ENCODE measurements around the gene GUK1. TPM values are rescaled to one million over a fixed set of nuclear protein-coding genes. Genes with fewer than 3 reads are reported as not detected.
"Not testable (repeated sequence)": the region's sequence is repeated elsewhere in the genome, so short reads cannot be mapped to it uniquely, and the experiment has no call there.

Gene GUK1
- total RNA-seq, 2 experiments from 2014 or later = 339 to 344 TPM

DNA sequence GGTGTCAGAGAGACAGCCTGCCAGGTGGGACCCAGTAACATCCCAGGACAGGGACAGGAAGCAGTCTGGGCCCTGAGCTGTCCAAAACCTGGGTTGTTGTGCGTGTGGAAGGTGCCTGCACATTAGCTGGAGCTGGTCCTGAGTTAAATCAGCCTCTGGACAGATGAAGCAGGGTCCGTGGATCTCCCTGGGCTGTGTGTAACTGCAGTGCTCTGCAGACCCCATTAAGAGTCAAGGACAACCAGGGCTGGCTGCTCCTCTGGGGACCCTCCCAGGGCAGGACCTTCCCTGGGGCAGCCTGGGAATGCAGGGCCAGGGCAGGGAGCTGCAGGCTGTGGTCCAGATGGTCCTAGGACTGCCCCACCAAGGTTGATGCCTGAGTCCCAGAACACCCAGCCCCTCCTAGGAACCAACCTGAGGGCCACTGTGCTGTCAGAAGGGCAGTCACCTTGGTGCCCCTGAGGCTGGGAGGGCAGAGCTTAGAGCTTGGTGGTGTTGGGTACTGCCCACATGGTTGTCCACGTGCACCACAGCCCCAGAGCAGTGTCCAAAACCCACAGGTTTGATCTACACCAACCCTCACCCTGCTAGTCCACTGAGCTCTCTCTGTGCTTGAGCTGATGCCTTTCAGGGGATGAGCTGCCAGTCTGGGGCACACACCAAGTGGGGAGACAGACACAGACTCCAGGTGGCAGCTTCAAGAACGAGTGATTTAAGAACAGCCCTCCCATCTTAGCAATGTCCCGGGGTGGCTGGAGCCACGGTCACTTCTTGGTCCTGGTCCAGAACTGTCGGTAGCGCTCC is 33.9 kb upstream of the GUK1 start:
- Mint-ChIP-seq H3K9me3 (ENCODE audit: insufficient read depth) (no peaks in the 10 kb centered on the region), H3K27ac (no peak overlapping the region), H3K4me3 (peak overlapping the region; percentile 25), H3K4me1 (ENCODE audit: low read depth) (peaks cover 56% of the 10 kb centered on the region), H3K27me3 (ENCODE audit: low read depth) (no peaks in the 10 kb centered on the region), H3K36me3 (ENCODE audit: low read depth) (peaks cover 17% of the 10 kb centered on the region)
- no peak for DNase-seq
- POLR2A ChIA-PET = interaction anchor here (0.6 to 2.8 kb wide), 5 partner anchors 22 to 351 kb away, joined by 3 to 11 read pairs (median 4); partner anchors contain the start of gene ARF1
- ATAC-seq = no peak
- CTCF ChIA-PET = interaction anchor here (0.9 to 1.8 kb wide), 3 partner anchors 27 to 60 kb away, joined by 3 to 7 read pairs (median 4); no protein-coding TSS in a partner anchor

GRCh38 chr1:228106800-228107054 is 33.4 kb upstream of the GUK1 start:
- H3K4me1 Mint-ChIP-seq (ENCODE audit: low read depth) = peaks cover 51% of the 10 kb centered on the region

DNA sequence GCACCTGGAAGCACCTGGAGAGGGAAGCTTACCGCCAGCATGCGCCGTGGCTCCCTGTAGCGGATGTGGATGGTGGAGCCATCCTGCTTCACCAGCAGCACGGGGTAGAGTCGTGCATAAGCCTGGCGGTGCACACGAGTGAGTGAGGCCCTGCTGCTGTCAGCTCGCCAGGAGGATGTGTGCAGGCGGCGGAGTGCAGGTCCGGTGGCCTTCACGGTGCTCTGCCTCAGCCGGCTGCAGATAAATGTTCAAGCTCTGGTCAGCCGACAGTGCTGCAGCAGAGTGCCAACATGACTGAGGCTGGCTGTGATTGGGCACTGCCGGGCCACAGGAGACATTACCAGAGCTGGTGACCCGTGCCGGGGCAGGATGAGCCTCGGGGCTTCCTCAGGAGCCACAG is 32.4 kb upstream of the GUK1 start:
- peaks cover 13% of the 10 kb centered on the region for H3K36me3 Mint-ChIP-seq (ENCODE audit: low read depth)
- DNase-seq = no peak
- ChIA-PET CTCF (no interaction called here), POLR2A (interaction anchor here (1.1 to 2.8 kb wide), 2 partner anchors 25 to 64 kb away, joined by 3 to 11 read pairs; partner anchors contain the start of gene ARF1)
- H3K27me3 Mint-ChIP-seq (ENCODE audit: low read depth) = no peaks in the 10 kb centered on the region
- H3K27ac Mint-ChIP-seq = peak overlapping the region; percentile 96
- no peak for ATAC-seq
- H3K9me3 Mint-ChIP-seq (ENCODE audit: insufficient read depth) = no peaks in the 10 kb centered on the region
- peak overlapping the region; percentile 92 for H3K4me3 Mint-ChIP-seq
- peaks cover 51% of the 10 kb centered on the region for H3K4me1 Mint-ChIP-seq (ENCODE audit: low read depth)

More at GRCh38 chr1:228106800-228107054, 33.4 kb upstream of the GUK1 start:
- no peak for DNase-seq
- ATAC-seq = no peak
- POLR2A ChIA-PET = interaction anchor here (0.8 to 2.8 kb wide), 3 partner anchors 24 to 351 kb away, joined by 3 to 11 read pairs (median 3); partner anchors contain the start of gene ARF1
- Mint-ChIP-seq H3K27ac (no peak overlapping the region), H3K9me3 (ENCODE audit: insufficient read depth) (no peaks in the 10 kb centered on the region), H3K27me3 (ENCODE audit: low read depth) (no peaks in the 10 kb centered on the region), H3K4me3 (no peak overlapping the region), H3K36me3 (ENCODE audit: low read depth) (peaks cover 13% of the 10 kb centered on the region)
- CTCF ChIA-PET = interaction anchor here (0.9 to 1.8 kb wide), 3 partner anchors 26 to 60 kb away, joined by 3 to 7 read pairs (median 4); no protein-coding TSS in a partner anchor

- Mint-ChIP-seq H3K36me3 (ENCODE audit: low read depth) (peaks cover 13% of the 10 kb centered on the region), H3K9me3 (ENCODE audit: insufficient read depth) (no peaks in the 10 kb centered on the region), H3K4me1 (ENCODE audit: low read depth) (peaks cover 51% of the 10 kb centered on the region), H3K27me3 (ENCODE audit: low read depth) (no peaks in the 10 kb centered on the region), H3K27ac (peak overlapping the region; percentile 96), H3K4me3 (peak overlapping the region; percentile 92)
- CTCF ChIA-PET = no interaction called here
- DNase-seq = no peak
- POLR2A ChIA-PET = interaction anchor here (0.7 to 2.8 kb wide), 6 partner anchors 26 to 357 kb away, joined by 3 to 16 read pairs (median 4); partner anchors contain the start of gene ARF1
- ATAC-seq = no peak
These were observed 31.9 kb upstream of the GUK1 start for GRCh38 chr1:228108055-228108690.

- POLR2A ChIA-PET = interaction anchor here (0.7 to 2.8 kb wide), 5 partner anchors 26 to 356 kb away, joined by 3 to 16 read pairs (median 3); partner anchors contain the start of gene ARF1
- DNase-seq = no peak
- CTCF ChIA-PET = interaction anchor here (1.5 kb wide), 1 partner anchor 10 kb away, joined by 4 read pairs; no protein-coding TSS in a partner anchor
- Mint-ChIP-seq H3K27ac (peak overlapping the region; percentile 96), H3K27me3 (ENCODE audit: low read depth) (no peaks in the 10 kb centered on the region), H3K9me3 (ENCODE audit: insufficient read depth) (no peaks in the 10 kb centered on the region), H3K4me3 (peak overlapping the region; percentile 92), H3K36me3 (ENCODE audit: low read depth) (peaks cover 13% of the 10 kb centered on the region), H3K4me1 (ENCODE audit: low read depth) (peaks cover 47% of the 10 kb centered on the region)
- peak; percentile 5 for ATAC-seq
These were observed 31.4 kb upstream of the GUK1 start for GRCh38 chr1:228108742-228109072.

GRCh38 chr1:228109073-228109961 is 30.8 kb upstream of the GUK1 start, which contains the start of gene MRPL55:
Gene MRPL55 (minus strand): TSS chr1:228109299. CDS start chr1:228108260, 1,039 bp downstream.
- POLR2A ChIA-PET = interaction anchor here (0.8 to 2.8 kb wide), 9 partner anchors 9 to 356 kb away, joined by 3 to 16 read pairs (median 4); partner anchors contain the start of gene ARF1

DNA sequence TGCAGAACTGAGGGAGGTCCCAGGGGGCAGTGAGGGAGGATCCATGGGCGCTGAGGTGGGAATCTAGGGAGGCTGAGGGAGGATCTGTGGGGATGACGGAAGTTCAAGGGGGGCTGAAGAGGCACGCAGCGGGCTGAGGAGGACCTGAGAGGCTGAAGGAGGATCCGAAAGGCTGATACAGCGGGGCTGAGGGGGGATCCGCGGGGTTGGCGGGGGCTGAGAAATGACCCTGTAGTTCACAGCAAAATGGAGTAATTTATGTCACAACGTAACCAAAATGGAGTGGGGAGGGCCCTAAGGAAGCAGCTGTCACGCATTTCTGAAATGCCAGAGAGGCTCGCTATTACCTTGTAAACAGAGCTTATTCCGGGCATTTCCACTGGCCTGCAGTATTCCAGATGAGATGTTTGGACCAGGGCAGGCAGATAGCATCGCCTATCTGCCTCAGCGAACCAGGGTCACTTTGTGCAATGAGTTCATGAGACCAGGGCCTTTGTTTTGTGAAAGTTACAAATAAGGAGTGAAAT is 30.1 kb upstream of the GUK1 start:
- POLR2A ChIA-PET = interaction anchor here (0.8 to 2.8 kb wide), 7 partner anchors 9 to 355 kb away, joined by 3 to 16 read pairs (median 4); partner anchors contain the start of gene ARF1
- no peaks in the 10 kb centered on the region for H3K9me3 Mint-ChIP-seq (ENCODE audit: insufficient read depth)
- no peak for DNase-seq
- H3K4me3 Mint-ChIP-seq = peak overlapping the region; percentile 92
- H3K27me3 Mint-ChIP-seq (ENCODE audit: low read depth) = no peaks in the 10 kb centered on the region
- CTCF ChIA-PET = interaction anchor here (0.8 to 1.5 kb wide), 4 partner anchors 9 to 55 kb away, joined by 3 to 6 read pairs (median 4); no protein-coding TSS in a partner anchor
- ATAC-seq = no peak
- peaks cover 9% of the 10 kb centered on the region for H3K36me3 Mint-ChIP-seq (ENCODE audit: low read depth)
- peaks cover 34% of the 10 kb centered on the region for H3K4me1 Mint-ChIP-seq (ENCODE audit: low read depth)
- H3K27ac Mint-ChIP-seq = peak overlapping the region; percentile 96

More at GRCh38 chr1:228109073-228109961, 30.8 kb upstream of the GUK1 start, which contains the start of gene MRPL55:
- CTCF ChIA-PET = interaction anchor here (0.7 to 1.5 kb wide), 4 partner anchors 9 to 56 kb away, joined by 3 to 4 read pairs (median 4); no protein-coding TSS in a partner anchor
- H3K36me3 Mint-ChIP-seq (ENCODE audit: low read depth) = peaks cover 12% of the 10 kb centered on the region
- no peaks in the 10 kb centered on the region for H3K27me3 Mint-ChIP-seq (ENCODE audit: low read depth)
- peak within 1 kb of the TSS; percentile 96 for H3K27ac Mint-ChIP-seq
- ATAC-seq = peak; percentile 95
- no peaks in the 10 kb centered on the region for H3K9me3 Mint-ChIP-seq (ENCODE audit: insufficient read depth)
- H3K4me1 Mint-ChIP-seq (ENCODE audit: low read depth) = peaks cover 41% of the 10 kb centered on the region
- H3K4me3 Mint-ChIP-seq = peak within 1 kb of the TSS; percentile 92
- peak; percentile 98 for DNase-seq

GRCh38 chr1:228110556-228110955 is 29.5 kb upstream of the GUK1 start:
- CTCF ChIA-PET = interaction anchor here (1.3 to 1.5 kb wide), 2 partner anchors 13 to 20 kb away, joined by 4 to 6 read pairs; no protein-coding TSS in a partner anchor
- POLR2A ChIA-PET = interaction anchor here (2.1 to 2.8 kb wide), 2 partner anchors 27 to 28 kb away, joined by 12 to 16 read pairs; partner anchors contain the start of gene ARF1
- Mint-ChIP-seq H3K36me3 (ENCODE audit: low read depth) (peaks cover 9% of the 10 kb centered on the region), H3K27ac (no peak overlapping the region), H3K4me3 (peak overlapping the region; percentile 92), H3K4me1 (ENCODE audit: low read depth) (peaks cover 31% of the 10 kb centered on the region), H3K9me3 (ENCODE audit: insufficient read depth) (no peaks in the 10 kb centered on the region), H3K27me3 (ENCODE audit: low read depth) (no peaks in the 10 kb centered on the region)
- ATAC-seq = no peak
- no peak for DNase-seq

GRCh38 chr1:228111315-228111714 is 28.8 kb upstream of the GUK1 start:
- POLR2A ChIA-PET; ATAC-seq; H3K27ac Mint-ChIP-seq; H3K9me3 Mint-ChIP-seq (ENCODE audit: insufficient read depth); H3K4me3 Mint-ChIP-seq; H3K36me3 Mint-ChIP-seq (ENCODE audit: low read depth); H3K27me3 Mint-ChIP-seq (ENCODE audit: low read depth); DNase-seq: not testable (repeated sequence)
- H3K4me1 Mint-ChIP-seq (ENCODE audit: low read depth) = peaks cover 30% of the 10 kb centered on the region
- CTCF ChIA-PET = interaction anchor here (1.2 to 1.3 kb wide), 2 partner anchors 19 to 112 kb away, joined by 3 to 6 read pairs; no protein-coding TSS in a partner anchor

GRCh38 chr1:228112167-228112566 is 27.9 kb upstream of the GUK1 start:
- Mint-ChIP-seq H3K9me3 (ENCODE audit: insufficient read depth) (no peaks in the 10 kb centered on the region), H3K4me3 (no peak overlapping the region), H3K4me1 (ENCODE audit: low read depth) (peaks cover 28% of the 10 kb centered on the region), H3K27ac (no peak overlapping the region), H3K36me3 (ENCODE audit: low read depth) (peaks cover 4% of the 10 kb centered on the region), H3K27me3 (ENCODE audit: low read depth) (no peaks in the 10 kb centered on the region)
- DNase-seq (no peak), ATAC-seq (no peak)
- CTCF ChIA-PET = interaction anchor here (1.2 to 1.6 kb wide), 3 partner anchors 19 to 113 kb away, joined by 3 to 4 read pairs (median 4); no protein-coding TSS in a partner anchor
- POLR2A ChIA-PET = interaction anchor here (0.6 kb wide), 1 partner anchor 287 kb away, joined by 3 read pairs; no protein-coding TSS in a partner anchor
